IMR-90 (cell line): Measurements from ENCODE around the gene MTA1. TPM values are rescaled to one million over a fixed set of nuclear protein-coding genes. Genes with fewer than 3 reads are reported as not detected.

Experiments
- ATAC-seq: fragments of 200-7000 bp; cut with Tn5 transposase; 2 replicates; pipeline ENCODE4 v1.9.1; 2020; ENCODE audit warnings: low read depth, mild to moderate bottlenecking, moderate library complexity
- BruUV-seq: library from RNA; stranded (reverse); fragments of 400-500 nt; replicated peaks from 2 replicates; lab custom pipeline; 2021; lab: Mats Ljungman, UMichigan
- CTCF ChIA-PET: fragments of 300-600 bp; formaldehyde crosslinking; extraction: SDS; loops from one replicate; lab custom pipeline; 2021; ENCODE audit warnings: antibody characterized with exemption; lab: Yijun Ruan, JAX
- POLR2A ChIA-PET: fragments of 300-600 bp; sonication (Branson Sonifier 250); formaldehyde crosslinking; loops from one replicate; lab custom pipeline; 2022; ENCODE audit warnings: antibody characterized with exemption; ENCODE audit not compliant: unreplicated experiment; lab: Charles Lee
- DNase-seq: peaks from one replicate; pipeline ENCODE4 v3.0.0; 2013
- H2AFZ ChIP-seq: replicated peaks from 2 replicates; pipeline ENCODE3; 2013; ENCODE audit warnings: low read length, mild to moderate bottlenecking; ENCODE audit not compliant: poor library complexity
- H2AK5ac ChIP-seq: 2 replicates; pipeline ENCODE4 v1.6.1; 2013; ENCODE audit warnings: low read depth, low read length, inconsistent platforms
- H2AK9ac ChIP-seq: replicated peaks from 2 replicates; pipeline ENCODE3; 2013; ENCODE audit warnings: mild to moderate bottlenecking, low read depth, low read length, moderate library complexity; ENCODE audit not compliant: poor library complexity
- H2BK120ac ChIP-seq: 2 replicates; pipeline ENCODE4 v1.6.1; 2013; ENCODE audit warnings: low read depth, low read length, inconsistent platforms
- H2BK15ac ChIP-seq: 3 replicates; pipeline ENCODE4 v1.6.1; 2013; ENCODE audit warnings: low read depth, low read length, inconsistent platforms
- H2BK20ac ChIP-seq: 2 replicates; pipeline ENCODE4 v1.6.1; 2013; ENCODE audit warnings: low read depth, mild to moderate bottlenecking, inconsistent platforms, low read length, moderate library complexity
- H2BK5ac ChIP-seq: 2 replicates; pipeline ENCODE4 v1.6.1; 2013; ENCODE audit warnings: mild to moderate bottlenecking, low read depth, low read length, inconsistent platforms; ENCODE audit not compliant: poor library complexity, severe bottlenecking
- H3K14ac ChIP-seq: replicated peaks from 2 replicates; pipeline ENCODE4 v1.6.1; 2013; ENCODE audit warnings: low read depth, low read length, inconsistent platforms
- H3K18ac ChIP-seq: 2 replicates; pipeline ENCODE4 v1.6.1; 2013; ENCODE audit warnings: low read depth, low read length, control low read depth
- H3K23ac ChIP-seq: 2 replicates; pipeline ENCODE4 v1.6.1; 2013; ENCODE audit warnings: low read depth, low read length, inconsistent platforms
- H3K27ac ChIP-seq: 2 replicates; pipeline ENCODE4 v1.5.1; 2013; ENCODE audit warnings: mild to moderate bottlenecking, control low read depth, low read length; ENCODE audit not compliant: insufficient read depth
- H3K27me3 ChIP-seq: 2 replicates; pipeline ENCODE4 v1.6.1; 2013; ENCODE audit warnings: low read length; ENCODE audit not compliant: control insufficient read depth, insufficient read depth
- H3K36me3 ChIP-seq: 2 replicates; pipeline ENCODE4 v1.6.1; 2013; ENCODE audit warnings: low read length, mixed read lengths; ENCODE audit not compliant: control insufficient read depth, insufficient read depth
- H3K4ac ChIP-seq: 2 replicates; pipeline ENCODE4 v1.6.1; 2013; ENCODE audit warnings: low read depth, low read length, inconsistent platforms
- H3K4me1 ChIP-seq: 2 replicates; pipeline ENCODE4 v1.6.1; 2013; ENCODE audit warnings: low read length, mixed read lengths; ENCODE audit not compliant: control insufficient read depth, insufficient read depth
- H3K4me2 ChIP-seq: 2 replicates; pipeline ENCODE4 v1.6.1; 2013; ENCODE audit warnings: low read depth, mild to moderate bottlenecking, control low read depth, low read length, moderate library complexity
- H3K4me3 ChIP-seq: 2 replicates; pipeline ENCODE4 v1.5.1; 2013; ENCODE audit warnings: low read depth, mild to moderate bottlenecking, control low read depth, low read length, moderate library complexity; ENCODE audit not compliant: insufficient read depth
- H3K56ac ChIP-seq: 2 replicates; pipeline ENCODE4 v1.6.1; 2013; ENCODE audit warnings: low read length, inconsistent platforms; ENCODE audit not compliant: insufficient read depth; ENCODE audit errors: extremely low read depth
- H3K79me1 ChIP-seq, 2 experiments: 2 replicates each; pipeline ENCODE4 v1.6.1; 2013; ENCODE audit warnings: low read length in 2 of 2, inconsistent platforms in 1 of 2, low read depth in 1 of 2
- H3K9ac ChIP-seq: 2 replicates; pipeline ENCODE4 v1.6.1; 2013; ENCODE audit warnings: low read depth, low read length, control low read depth
- H3K9me1 ChIP-seq: 2 replicates; pipeline ENCODE4 v1.6.1; 2013; ENCODE audit warnings: low read length, inconsistent platforms; ENCODE audit not compliant: insufficient read depth
- H3K9me3 ChIP-seq: 2 replicates; pipeline ENCODE4 v1.6.1; 2013; ENCODE audit warnings: low read length; ENCODE audit not compliant: control insufficient read depth, insufficient read depth
- H4K20me1 ChIP-seq: 2 replicates; pipeline ENCODE4 v1.6.1; 2013; ENCODE audit warnings: low read length, inconsistent platforms; ENCODE audit not compliant: insufficient read depth
- H4K5ac ChIP-seq: 2 replicates; pipeline ENCODE4 v1.6.1; 2013; ENCODE audit warnings: mild to moderate bottlenecking, low read depth, low read length, control low read depth
- H4K8ac ChIP-seq, 2 experiments: 2 replicates each; pipeline ENCODE4 v1.6.1; 2013; ENCODE audit warnings: low read depth in 2 of 2, low read length in 2 of 2, control low read depth in 1 of 2, inconsistent platforms in 1 of 2
- H4K91ac ChIP-seq: 2 replicates; pipeline ENCODE4 v1.6.1; 2013; ENCODE audit warnings: low read depth, low read length, inconsistent platforms; ENCODE audit not compliant: insufficient read depth
- BHLHE40 ChIP-seq: fragments of 150-350 bp; IDR thresholded peaks from 2 replicates; pipeline ENCODE4 v1.6.1; 2016; ENCODE audit warnings: mild to moderate bottlenecking, low read depth, low read length
- CEBPB ChIP-seq: IDR thresholded peaks from 2 replicates; pipeline ENCODE4 v1.6.1; 2012; ENCODE audit warnings: low read depth, low read length, improper control_type of control experiment
- CHD1 ChIP-seq: IDR thresholded peaks from 2 replicates; pipeline ENCODE4 v1.6.1; 2012; ENCODE audit warnings: low read depth, low read length, improper control_type of control experiment
- CTCF ChIP-seq: conservative IDR thresholded peaks from 2 replicates; pipeline ENCODE4 v1.5.1; 2012; ENCODE audit warnings: mild to moderate bottlenecking, low read depth, low read length, improper control_type of control experiment
- FOS ChIP-seq: fragments of 150-350 bp; IDR thresholded peaks from 2 replicates; pipeline ENCODE4 v1.6.1; 2016; ENCODE audit warnings: low read depth, low read length
- MAFK ChIP-seq: IDR thresholded peaks from 2 replicates; pipeline ENCODE4 v1.6.1; 2012; ENCODE audit warnings: low read depth, low read length, improper control_type of control experiment
- MAZ ChIP-seq: IDR thresholded peaks from 2 replicates; pipeline ENCODE4 v1.6.1; 2012; ENCODE audit warnings: low read depth, mild to moderate bottlenecking, low read length, improper control_type of control experiment, moderate library complexity, borderline replicate concordance
- MXI1 ChIP-seq: IDR thresholded peaks from 2 replicates; pipeline ENCODE4 v1.6.1; 2012; ENCODE audit warnings: low read depth, mild to moderate bottlenecking, low read length, moderate library complexity, borderline replicate concordance
- NFE2L2 ChIP-seq: fragments of 150-350 bp; IDR thresholded peaks from 2 replicates; pipeline ENCODE4 v1.6.1; 2016; ENCODE audit warnings: low read depth, mild to moderate bottlenecking, low read length
- POLR2A ChIP-seq: IDR thresholded peaks from 2 replicates; pipeline ENCODE4 v1.6.1; 2012; ENCODE audit warnings: mild to moderate bottlenecking, low read depth, low read length
- RAD21 ChIP-seq: IDR thresholded peaks from 2 replicates; pipeline ENCODE4 v1.6.1; 2012; ENCODE audit warnings: low read length, improper control_type of control experiment
- RCOR1 ChIP-seq: IDR thresholded peaks from 2 replicates; pipeline ENCODE4 v1.6.1; 2012; ENCODE audit warnings: mild to moderate bottlenecking, low read length, improper control_type of control experiment; ENCODE audit not compliant: insufficient replicate concordance
- RFX5 ChIP-seq: IDR thresholded peaks from 2 replicates; pipeline ENCODE4 v1.8.0; 2012; ENCODE audit warnings: low read depth, mild to moderate bottlenecking, low read length, moderate library complexity
- SMC3 ChIP-seq: fragments of 150-350 bp; IDR thresholded peaks from 2 replicates; pipeline ENCODE4 v1.6.1; 2016; ENCODE audit warnings: low read depth, mild to moderate bottlenecking, antibody characterized with exemption, low read length, moderate library complexity
- USF2 ChIP-seq: fragments of 150-350 bp; IDR thresholded peaks from 2 replicates; pipeline ENCODE4 v1.6.1; 2017; ENCODE audit warnings: mild to moderate bottlenecking, antibody characterized with exemption, low read length, low read depth
- WGBS, 2 experiments: methylation state at CpG; one replicate each; pipeline versions ENCODE4 v1.1.5 to v1.1.7; 2013; ENCODE audit warnings: missing lambda C conversion rate in 2 of 2; ENCODE audit not compliant: insufficient read length in 1 of 2; ENCODE audit errors: extremely low coverage in 2 of 2; 5-methylcytosine and 5-hydroxymethylcytosine counted together
- dilution Hi-C: fragments of 300-500 bp; cut with HindIII; formaldehyde crosslinking; loops from one replicate; pipeline ENCODE4 v1.14.3; 2018; ENCODE audit warnings: low sequenced_read_pairs; ENCODE audit not compliant: unreplicated experiment
- in situ Hi-C: fragments of 300-500 bp; cut with MboI; formaldehyde crosslinking; loops from 3 replicates; pipeline ENCODE4 v1.14.3; 2019; ENCODE audit warnings: low sequenced_read_pairs, inconsistent platforms, mixed read lengths
- intact Hi-C: fragments of 100-400 bp; cut with micrococcal nuclease; formaldehyde crosslinking; loops from 2 replicates; pipeline ENCODE4 v1.10.0; 2022
- polyA plus RNA-seq, 3 experiments: library from polyadenylated mRNA; depleted of rRNA; stranded (reverse); fragments of >200 nt; gene quantifications; 2 replicates each; pipeline ENCODE4 v1.2.3, GENCODE V29; 2012; ENCODE audit warnings: low replicate concordance in 1 of 3
- total RNA-seq: library from RNA; depleted of rRNA; stranded (reverse); fragments of >200 nt; gene quantifications from 2 replicates; pipeline ENCODE4 v1.2.3, GENCODE V29; 2012
- TF ChIP-seq, protein P1 (sequence below): fragments of 150-350 bp; IDR thresholded peaks from 2 replicates; pipeline ENCODE4 v1.6.1; 2016; ENCODE audit warnings: low read depth, mild to moderate bottlenecking, low read length, moderate library complexity, borderline replicate concordance

The MTA1 gene
- total and polyA plus RNA-seq, 2 of the 4 experiments (the other 2 are of a cell fraction), result 21.5 to 61.6 TPM

DNA sequence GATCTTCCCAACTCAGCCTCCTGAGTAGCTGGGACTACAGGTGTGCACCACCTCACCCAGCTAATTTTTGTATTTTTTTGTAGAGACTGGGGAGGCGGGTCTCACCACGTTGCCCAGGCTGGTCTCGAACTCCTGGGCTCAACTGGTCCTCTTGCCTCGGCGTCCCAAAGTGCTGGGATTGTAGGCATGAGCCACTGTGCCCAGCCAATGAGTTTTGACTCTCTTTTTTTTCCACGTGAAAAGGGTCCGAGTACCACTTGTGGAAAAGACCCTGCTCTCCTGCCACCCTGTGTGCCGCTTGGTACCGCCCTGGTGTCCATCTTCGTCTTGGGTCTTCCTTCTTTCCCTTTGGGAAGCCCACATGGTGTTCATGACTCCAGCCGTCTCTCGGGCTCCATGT, 89.0 kb downstream of the MTA1 start:
- DNase-seq (no peak), ATAC-seq (no peak)
- H2AK9ac ChIP-seq, result no peak overlapping the region
- no peak overlapping the region for H2AFZ ChIP-seq
- H3K56ac ChIP-seq, result no peak overlapping the region
- H3K9me1 ChIP-seq, result no peaks in the 10 kb centered on the region
- no peak overlapping the region for H3K4me2 ChIP-seq
- H2BK20ac ChIP-seq, result no peak overlapping the region
- in situ Hi-C loops, result no loop called here
- H2BK5ac ChIP-seq, result no peak overlapping the region
- no TSS peak for BruUV-seq
- H2AK5ac ChIP-seq, result no peak overlapping the region
- H3K36me3 ChIP-seq, result no peaks in the 10 kb centered on the region
- no peaks in the 10 kb centered on the region for H3K79me1 ChIP-seq
- no peaks in the 10 kb centered on the region for H3K4me1 ChIP-seq
- CTCF ChIA-PET, result no interaction called here
- dilution Hi-C loops, result no loop called here
- no peak overlapping the region for H3K27ac ChIP-seq
- H4K8ac ChIP-seq, result no peak overlapping the region
- H3K4ac ChIP-seq, result no peak overlapping the region
- POLR2A ChIA-PET, result no interaction called here
- H4K5ac ChIP-seq, result no peak overlapping the region
- peaks cover 21% of the 10 kb centered on the region for H3K27me3 ChIP-seq
- TF ChIP-seq, protein P1, sequence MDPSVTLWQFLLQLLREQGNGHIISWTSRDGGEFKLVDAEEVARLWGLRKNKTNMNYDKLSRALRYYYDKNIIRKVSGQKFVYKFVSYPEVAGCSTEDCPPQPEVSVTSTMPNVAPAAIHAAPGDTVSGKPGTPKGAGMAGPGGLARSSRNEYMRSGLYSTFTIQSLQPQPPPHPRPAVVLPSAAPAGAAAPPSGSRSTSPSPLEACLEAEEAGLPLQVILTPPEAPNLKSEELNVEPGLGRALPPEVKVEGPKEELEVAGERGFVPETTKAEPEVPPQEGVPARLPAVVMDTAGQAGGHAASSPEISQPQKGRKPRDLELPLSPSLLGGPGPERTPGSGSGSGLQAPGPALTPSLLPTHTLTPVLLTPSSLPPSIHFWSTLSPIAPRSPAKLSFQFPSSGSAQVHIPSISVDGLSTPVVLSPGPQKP, result no peak
- TF ChIP-seq RCOR1 (no peak), POLR2A (no peak), RAD21 (no peak), RFX5 (no peak), CEBPB (no peak), SMC3 (no peak), MXI1 (no peak), NFE2L2 (no peak), MAFK (no peak), CHD1 (no peak), CTCF (no peak), MAZ (no peak), FOS (no peak), BHLHE40 (no peak), USF2 (no peak)
- no peak overlapping the region for H3K23ac ChIP-seq
- H4K91ac ChIP-seq, result no peak overlapping the region
- no peaks in the 10 kb centered on the region for H3K9me3 ChIP-seq
- no peak overlapping the region for H3K18ac ChIP-seq
- no peak overlapping the region for H3K14ac ChIP-seq
- H3K9ac ChIP-seq, result no peak overlapping the region
- 74% methylated on average over 5 of the region's 12 CpGs; no CpG with 5 or more reads in 1 of the 2 experiments for WGBS, 2 experiments
- intact Hi-C loops, result no loop called here
- H3K4me3 ChIP-seq, result no peak overlapping the region
- H4K20me1 ChIP-seq, result no peaks in the 10 kb centered on the region
- H2BK15ac ChIP-seq, result no peak overlapping the region
- no peak overlapping the region for H2BK120ac ChIP-seq
